GM12865 (cell line): ENCODE measurements around the gene HLA-DQB2.
"Not testable (repeated sequence)": the region's sequence is repeated elsewhere in the genome, so short reads cannot be mapped to it uniquely, and the experiment has no call there.

Experiments
- DNase-seq: peaks from one replicate; pipeline ENCODE4 v3.0.0; 2010; ENCODE audit warnings: low read depth
- H3K4me3 ChIP-seq: 2 replicates; pipeline ENCODE4 v1.5.1; 2011; ENCODE audit warnings: mild to moderate bottlenecking, low read depth, low read length, control low read depth
- TF ChIP-seq, protein P1 (sequence below): IDR thresholded peaks from 2 replicates; pipeline ENCODE4 v1.5.1; 2011; ENCODE audit warnings: low read length, control low read depth, low read depth, inconsistent platforms; ENCODE audit not compliant: insufficient read depth; ENCODE audit errors: missing control alignments

Gene HLA-DQB2

DNA sequence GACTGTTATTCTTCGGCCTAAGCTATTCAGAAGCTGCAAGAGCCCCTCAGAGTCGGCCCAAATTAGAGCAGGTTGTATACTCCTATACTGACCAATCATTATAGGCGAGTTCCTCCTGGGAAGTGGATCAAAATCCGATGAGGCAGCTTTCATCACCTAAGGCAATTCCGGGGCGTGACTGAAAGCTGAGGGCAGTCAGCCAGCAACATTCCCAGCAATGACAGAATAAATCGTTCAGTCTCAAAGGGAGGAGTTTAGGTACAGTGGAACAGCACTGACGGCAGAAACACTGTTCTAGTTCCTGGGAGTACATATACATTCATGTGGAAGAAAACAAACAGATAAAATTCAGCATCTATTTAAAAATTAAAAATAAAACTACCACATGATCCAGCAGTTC is 10.8 kb downstream of the HLA-DQB2 start:
- TF ChIP-seq, protein P1, sequence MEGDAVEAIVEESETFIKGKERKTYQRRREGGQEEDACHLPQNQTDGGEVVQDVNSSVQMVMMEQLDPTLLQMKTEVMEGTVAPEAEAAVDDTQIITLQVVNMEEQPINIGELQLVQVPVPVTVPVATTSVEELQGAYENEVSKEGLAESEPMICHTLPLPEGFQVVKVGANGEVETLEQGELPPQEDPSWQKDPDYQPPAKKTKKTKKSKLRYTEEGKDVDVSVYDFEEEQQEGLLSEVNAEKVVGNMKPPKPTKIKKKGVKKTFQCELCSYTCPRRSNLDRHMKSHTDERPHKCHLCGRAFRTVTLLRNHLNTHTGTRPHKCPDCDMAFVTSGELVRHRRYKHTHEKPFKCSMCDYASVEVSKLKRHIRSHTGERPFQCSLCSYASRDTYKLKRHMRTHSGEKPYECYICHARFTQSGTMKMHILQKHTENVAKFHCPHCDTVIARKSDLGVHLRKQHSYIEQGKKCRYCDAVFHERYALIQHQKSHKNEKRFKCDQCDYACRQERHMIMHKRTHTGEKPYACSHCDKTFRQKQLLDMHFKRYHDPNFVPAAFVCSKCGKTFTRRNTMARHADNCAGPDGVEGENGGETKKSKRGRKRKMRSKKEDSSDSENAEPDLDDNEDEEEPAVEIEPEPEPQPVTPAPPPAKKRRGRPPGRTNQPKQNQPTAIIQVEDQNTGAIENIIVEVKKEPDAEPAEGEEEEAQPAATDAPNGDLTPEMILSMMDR, result no peak
- no peak overlapping the region for H3K4me3 ChIP-seq
- no peak for DNase-seq

DNA sequence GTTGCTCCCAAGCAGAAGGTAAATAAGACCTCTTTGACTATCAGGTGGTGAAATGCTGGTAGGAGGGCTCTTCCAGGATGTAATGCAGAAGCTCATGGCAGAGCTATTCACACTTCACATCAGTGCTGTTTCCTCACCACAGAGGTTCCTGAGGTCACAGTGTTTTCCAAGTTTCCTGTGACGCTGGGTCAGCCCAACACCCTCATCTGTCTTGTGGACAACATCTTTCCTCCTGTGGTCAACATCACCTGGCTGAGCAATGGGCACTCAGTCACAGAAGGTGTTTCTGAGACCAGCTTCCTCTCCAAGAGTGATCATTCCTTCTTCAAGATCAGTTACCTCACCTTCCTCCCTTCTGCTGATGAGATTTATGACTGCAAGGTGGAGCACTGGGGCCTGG is 17.7 kb downstream of the HLA-DQB2 start:
- DNase-seq, H3K4me3 ChIP-seq: not testable (repeated sequence)

DNA sequence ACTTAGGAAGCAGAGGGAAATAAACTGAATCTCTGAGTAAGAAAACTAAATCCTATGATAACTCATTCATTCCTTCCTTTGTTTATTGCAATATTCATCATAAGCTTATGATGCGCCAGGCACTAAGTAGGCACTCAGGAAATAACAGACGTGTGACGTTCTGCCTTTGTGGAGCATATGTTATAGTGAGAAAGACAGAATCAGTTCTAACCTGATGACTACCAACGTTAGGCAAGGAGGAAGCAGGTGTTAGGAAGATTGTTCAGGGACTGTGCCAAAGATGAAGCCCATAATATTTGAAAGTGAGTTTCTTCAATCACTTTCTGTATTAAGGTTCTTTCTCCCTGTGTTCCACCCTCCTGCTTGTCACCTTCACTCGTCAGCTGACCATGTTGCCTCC is 18.6 kb downstream of the HLA-DQB2 start:
- TF ChIP-seq, protein P1, result no peak
- DNase-seq, result no peak
- no peak overlapping the region for H3K4me3 ChIP-seq

DNA sequence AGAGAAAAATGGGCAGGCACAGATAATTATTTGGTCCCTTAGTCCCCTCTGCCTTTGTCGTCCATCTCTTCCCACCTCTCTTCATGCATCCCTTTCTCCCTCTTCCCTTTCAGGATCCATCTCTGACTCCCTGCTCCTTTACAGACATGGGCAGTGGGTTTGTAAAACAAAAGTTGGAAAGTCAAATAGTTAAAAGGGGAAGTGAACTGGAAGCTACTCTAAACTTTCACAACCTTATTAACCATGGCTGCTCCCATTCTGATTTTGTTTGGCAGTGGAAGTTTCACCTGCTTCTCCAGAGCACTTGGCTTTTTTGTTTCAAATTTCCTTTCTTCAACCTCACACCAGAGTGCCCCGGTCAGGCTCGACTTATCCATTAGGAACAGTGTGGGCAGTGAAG is 21.0 kb downstream of the HLA-DQB2 start:
- H3K4me3 ChIP-seq, result no peak overlapping the region
- TF ChIP-seq, protein P1, result no peak
- DNase-seq, result no peak

DNA sequence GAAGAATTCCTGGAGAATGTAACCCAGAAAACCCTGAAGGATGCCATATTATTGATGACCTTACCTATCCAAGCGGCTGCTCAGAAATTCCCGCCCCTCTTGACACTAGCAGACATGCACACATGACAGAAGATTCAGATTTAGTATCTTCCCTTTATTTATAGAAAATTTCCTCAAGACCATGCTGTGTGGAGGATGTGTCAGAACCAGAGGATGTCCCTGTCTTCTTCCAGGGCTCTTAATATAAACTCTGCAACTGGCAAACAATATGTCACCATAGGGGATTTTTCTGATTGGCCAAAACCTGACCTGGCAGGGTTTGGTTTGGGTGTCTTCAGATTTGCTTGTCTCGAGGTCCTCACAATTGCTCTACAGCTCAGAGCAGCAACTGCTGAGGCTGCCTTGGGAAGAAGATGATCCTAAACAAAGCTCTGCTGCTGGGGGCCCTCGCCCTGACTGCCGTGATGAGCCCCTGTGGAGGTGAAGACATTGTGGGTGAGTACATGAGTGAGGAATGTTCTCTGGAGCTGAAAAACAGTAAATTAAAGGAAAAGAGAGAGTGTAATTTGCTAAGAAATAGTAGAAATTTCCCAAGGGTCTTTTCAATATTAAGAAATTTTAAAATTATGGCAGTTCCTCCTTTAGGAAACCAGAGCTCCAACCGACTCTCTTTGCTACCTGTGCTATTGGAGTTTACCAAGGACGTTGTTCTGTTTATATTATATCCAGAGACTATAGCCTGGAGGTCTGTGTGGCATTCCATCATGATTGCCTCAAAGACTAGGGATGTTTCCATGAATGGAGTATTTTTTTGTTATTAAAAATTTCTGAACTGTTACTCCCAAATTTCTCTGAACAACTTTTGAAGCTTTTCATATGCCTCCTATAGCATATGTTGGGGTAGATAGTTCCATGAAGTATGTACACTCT is 22.0 kb downstream of the HLA-DQB2 start, which contains the start of gene HLA-DQA2:
Gene HLA-DQA2 (plus strand): TSS at position 361 of the 930 bp plus-strand sequence. CDS start 53 bp downstream, at position 414.
- TF ChIP-seq, protein P1, result no peak
- DNase-seq, result no peak
- no peak within 1 kb of the TSS for H3K4me3 ChIP-seq

DNA sequence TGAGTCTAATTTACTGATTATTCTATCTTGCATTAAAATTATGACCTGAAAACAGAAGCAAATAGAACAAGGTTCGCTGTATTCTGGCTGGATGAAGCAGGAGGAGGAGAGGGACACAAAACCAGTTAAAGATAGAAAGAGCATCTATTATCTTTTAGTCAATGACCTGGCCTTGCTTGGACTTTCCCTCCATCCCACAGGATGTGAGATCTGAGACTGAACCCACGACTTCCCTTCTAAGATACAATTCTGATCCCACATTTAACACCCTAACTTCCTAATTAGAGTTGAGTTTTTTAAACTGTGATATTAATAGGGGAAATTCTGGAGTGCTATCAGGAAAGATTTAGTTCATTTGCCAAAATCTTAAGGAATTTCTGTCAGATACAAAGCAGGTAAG is 25.2 kb downstream of the HLA-DQB2 start:
- no peak overlapping the region for H3K4me3 ChIP-seq
- TF ChIP-seq, protein P1, result no peak
- peak; percentile 23 for DNase-seq

DNA sequence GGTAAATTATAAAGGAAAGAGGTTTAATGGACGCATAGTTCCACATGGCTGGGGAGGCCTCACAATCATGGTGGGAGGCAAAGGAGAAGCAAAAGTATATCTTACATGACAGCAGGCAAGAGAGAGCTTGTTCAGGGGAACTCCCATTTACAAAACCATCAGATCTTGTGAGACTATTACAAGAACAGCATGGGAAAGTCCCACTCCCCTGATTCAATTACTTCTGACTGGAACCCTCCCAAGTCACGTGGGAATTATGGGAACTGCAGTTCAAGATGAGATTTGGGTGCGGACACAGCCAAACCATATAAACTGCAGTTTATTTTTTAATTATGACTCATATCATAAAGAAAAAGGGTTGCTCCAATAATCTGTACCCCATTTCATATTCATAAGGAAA is 44.5 kb downstream of the HLA-DQB2 start:
- TF ChIP-seq, protein P1, result no peak
- peak; percentile 58 for DNase-seq
- H3K4me3 ChIP-seq, result no peak overlapping the region
